Testis (tissue), 5 donors: ENCODE measurements around the gene CXorf51B. TPM values are rescaled to one million over a fixed set of nuclear protein-coding genes. Genes with fewer than 3 reads are reported as not detected.
"Not testable (repeated sequence)": the region's sequence is repeated elsewhere in the genome, so short reads cannot be mapped to it uniquely, and the experiment has no call there.

Experiments
- DNase-seq: peaks from one replicate; pipeline ENCODE4 v3.0.0-alpha.2; 2019
- H3K27ac ChIP-seq, 2 donors: fragments of 200-600 bp; sonication (generic); one replicate each; pipeline ENCODE4 v1.5.1; 2019
- H3K27me3 ChIP-seq: fragments of 200-600 bp; sonication (generic); one replicate; pipeline ENCODE4 v1.5.1; 2019
- H3K36me3 ChIP-seq: fragments of 200-600 bp; sonication (generic); one replicate; pipeline ENCODE4 v1.5.1; 2017; ENCODE audit warnings: low read depth; ENCODE audit errors: missing control alignments
- H3K4me1 ChIP-seq: fragments of 200-600 bp; sonication (generic); one replicate; pipeline ENCODE4 v1.5.1; 2019
- H3K4me3 ChIP-seq, 2 donors: fragments of 200-600 bp; sonication (generic); one replicate each; pipeline ENCODE4 v1.5.1; 2017 to 2019
- H3K9me3 ChIP-seq: fragments of 200-600 bp; sonication (generic); one replicate; pipeline ENCODE4 v1.5.1; 2017
- POLR2A ChIP-seq: fragments of 450-650 bp; IDR thresholded peaks from one replicate; pipeline ENCODE4 v1.6.1; 2017; ENCODE audit warnings: antibody characterized with exemption, mild to moderate bottlenecking, moderate library complexity
- WGBS, 2 donors: methylation state at CpG; one replicate each; pipeline ENCODE4 v1.1.5; 2018; 5-methylcytosine and 5-hydroxymethylcytosine counted together
- intact Hi-C: fragments of 100-400 bp; cut with DNase I; formaldehyde crosslinking; loops from one replicate; pipeline ENCODE4 v1.15.1; 2023; ENCODE audit warnings: low total_unique reads
- long read RNA-seq, 2 donors: transcript quantifications; one replicate each; lab custom pipeline, GENCODE V29; 2026
- polyA plus RNA-seq: library from polyadenylated mRNA; stranded (reverse); fragments of 350-450 nt; fragmentation: Illumina TruSeq; extraction: RNeasy Lipid Tissue Mini Kit (QIAGEN cat#74804); gene quantifications from one replicate; pipeline ENCODE4 v1.2.3, GENCODE V29; 2014; ENCODE audit warnings: low read depth, low replicate concordance; ENCODE audit not compliant: insufficient read depth
- total RNA-seq, 2 donors: library from RNA; depleted of rRNA; stranded (reverse); fragments of >200 nt; gene quantifications; one replicate each; pipeline ENCODE4 v1.2.3, GENCODE V29; 2016
- TF ChIP-seq, protein P1 (sequence below), 3 experiments: fragments of 450-650 bp in 2 of 3; fragments of 200-600 bp in 1 of 3; sonication (generic) in 1 of 3; IDR thresholded peaks; one replicate each; pipeline ENCODE4 v1.5.1; 2016 to 2019; ENCODE audit warnings: antibody characterized with exemption in 3 of 3, mild to moderate bottlenecking in 2 of 3, moderate library complexity in 1 of 3

The CXorf51B gene
- 10 to 100 TPM; 71.6 to 91.3 TPM for total RNA-seq
- 100 TPM for polyA plus RNA-seq
- long read RNA-seq, donor 1, result 0 reads
- long read RNA-seq, donor 2, result 0 reads

DNA sequence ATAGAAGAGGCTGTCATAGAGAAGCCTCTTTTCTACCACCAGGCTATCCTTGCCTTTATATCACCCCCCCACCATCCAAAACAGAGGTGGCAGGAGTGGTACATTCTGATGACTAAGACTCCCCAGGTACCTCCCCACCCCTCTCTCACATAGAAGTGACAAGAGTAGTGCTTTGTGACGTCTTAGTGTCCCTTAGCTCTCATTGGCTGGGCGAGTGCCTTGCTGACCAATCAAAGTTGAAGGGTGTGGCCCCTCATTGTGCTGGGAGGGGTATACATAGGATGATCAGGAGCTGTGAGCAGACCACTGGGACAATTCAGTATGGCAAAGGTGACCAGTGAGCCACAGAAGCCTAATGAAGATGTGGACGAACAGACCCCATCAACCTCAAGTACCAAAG lies at the start of gene CXorf51B:
CXorf51B (plus strand) TSS at position 301 of the 400 bp plus-strand sequence; CDS start at position 322, 21 bp downstream.
- no CpG with 5 or more reads among the region's 3 CpGs for WGBS, 2 donors
- DNase-seq, H3K9me3 ChIP-seq, H3K27me3 ChIP-seq, H3K36me3 ChIP-seq, intact Hi-C loops, H3K27ac ChIP-seq, H3K4me3 ChIP-seq, H3K4me1 ChIP-seq: not testable (repeated sequence)

DNA sequence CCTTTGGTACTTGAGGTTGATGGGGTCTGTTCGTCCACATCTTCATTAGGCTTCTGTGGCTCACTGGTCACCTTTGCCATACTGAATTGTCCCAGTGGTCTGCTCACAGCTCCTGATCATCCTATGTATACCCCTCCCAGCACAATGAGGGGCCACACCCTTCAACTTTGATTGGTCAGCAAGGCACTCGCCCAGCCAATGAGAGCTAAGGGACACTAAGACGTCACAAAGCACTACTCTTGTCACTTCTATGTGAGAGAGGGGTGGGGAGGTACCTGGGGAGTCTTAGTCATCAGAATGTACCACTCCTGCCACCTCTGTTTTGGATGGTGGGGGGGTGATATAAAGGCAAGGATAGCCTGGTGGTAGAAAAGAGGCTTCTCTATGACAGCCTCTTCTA lies 5.1 kb downstream of the CXorf51B start, which contains the start of gene CXorf51A:
CXorf51A (minus strand) TSS at position 101 of the 400 bp plus-strand sequence; CDS start at position 80, 21 bp downstream.
- H3K36me3 ChIP-seq, H3K4me3 ChIP-seq, H3K27ac ChIP-seq, H3K27me3 ChIP-seq, H3K9me3 ChIP-seq, DNase-seq, H3K4me1 ChIP-seq, intact Hi-C loops: not testable (repeated sequence)
- WGBS, 2 donors, result no CpG with 5 or more reads among the region's 3 CpGs

DNA sequence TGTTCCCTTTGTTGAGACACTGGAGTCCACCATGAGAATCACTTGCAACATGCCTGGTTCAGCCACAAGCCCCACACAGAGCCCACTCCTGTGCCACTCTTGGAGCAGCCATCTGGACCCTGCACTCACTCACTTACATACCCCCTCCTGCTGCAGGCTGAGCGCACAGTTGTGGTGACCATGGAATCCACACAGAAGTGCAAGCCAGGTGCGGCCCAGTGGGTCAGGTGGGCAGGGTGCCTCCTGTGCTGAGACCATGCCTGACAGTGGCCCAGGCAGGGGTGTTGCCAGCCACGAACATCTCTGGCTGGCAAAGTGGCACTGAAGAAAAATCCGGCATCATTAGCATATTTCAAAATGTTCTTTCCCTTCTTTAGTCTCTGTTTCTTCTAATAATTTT lies 22.4 kb downstream of the CXorf51B start:
- Histone ChIP-seq H3K4me3 (no peak overlapping the region), H3K9me3 (no peaks in the 10 kb centered on the region), H3K4me1 (no peaks in the 10 kb centered on the region), H3K27me3 (no peaks in the 10 kb centered on the region), H3K27ac (no peak overlapping the region), H3K36me3 (no peaks in the 10 kb centered on the region)
- intact Hi-C loops, result no loop called here
- 91 to 100% methylated on average over 2 to 4 of the region's 4 CpGs for WGBS, 2 donors
- DNase-seq, result no peak
- no peak for TF ChIP-seq POLR2A
- TF ChIP-seq, protein P1, sequence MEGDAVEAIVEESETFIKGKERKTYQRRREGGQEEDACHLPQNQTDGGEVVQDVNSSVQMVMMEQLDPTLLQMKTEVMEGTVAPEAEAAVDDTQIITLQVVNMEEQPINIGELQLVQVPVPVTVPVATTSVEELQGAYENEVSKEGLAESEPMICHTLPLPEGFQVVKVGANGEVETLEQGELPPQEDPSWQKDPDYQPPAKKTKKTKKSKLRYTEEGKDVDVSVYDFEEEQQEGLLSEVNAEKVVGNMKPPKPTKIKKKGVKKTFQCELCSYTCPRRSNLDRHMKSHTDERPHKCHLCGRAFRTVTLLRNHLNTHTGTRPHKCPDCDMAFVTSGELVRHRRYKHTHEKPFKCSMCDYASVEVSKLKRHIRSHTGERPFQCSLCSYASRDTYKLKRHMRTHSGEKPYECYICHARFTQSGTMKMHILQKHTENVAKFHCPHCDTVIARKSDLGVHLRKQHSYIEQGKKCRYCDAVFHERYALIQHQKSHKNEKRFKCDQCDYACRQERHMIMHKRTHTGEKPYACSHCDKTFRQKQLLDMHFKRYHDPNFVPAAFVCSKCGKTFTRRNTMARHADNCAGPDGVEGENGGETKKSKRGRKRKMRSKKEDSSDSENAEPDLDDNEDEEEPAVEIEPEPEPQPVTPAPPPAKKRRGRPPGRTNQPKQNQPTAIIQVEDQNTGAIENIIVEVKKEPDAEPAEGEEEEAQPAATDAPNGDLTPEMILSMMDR (IDR thresholded peaks at IDR 0.05), result no peak

DNA sequence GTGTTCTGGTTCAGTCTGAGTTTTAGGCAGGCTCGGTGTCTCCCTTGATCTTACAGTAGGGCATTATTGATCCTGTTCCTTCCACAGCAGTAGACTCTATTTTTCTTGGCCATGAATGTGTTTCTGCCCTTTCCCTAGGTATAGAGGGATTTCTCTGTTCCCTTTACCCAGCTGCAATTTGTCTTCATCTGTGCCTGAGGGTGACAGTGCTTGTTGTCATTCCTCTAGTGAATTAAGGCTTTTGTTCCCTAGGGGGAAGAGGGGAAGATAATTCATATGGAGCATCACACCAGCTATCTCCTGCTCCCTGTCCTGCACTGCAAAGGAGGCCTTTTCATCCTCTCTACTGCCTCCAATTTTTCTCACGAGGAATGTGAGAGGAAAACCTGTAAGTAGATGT lies 44.7 kb downstream of the CXorf51B start:
- intact Hi-C loops, result no loop called here
- H3K4me3 ChIP-seq, result no peak overlapping the region
- DNase-seq, result no peak
- WGBS, 2 donors, result 78 to 89% methylated on average over 2 of the region's 2 CpGs
- H3K4me1 ChIP-seq, result no peaks in the 10 kb centered on the region
- no peaks in the 10 kb centered on the region for H3K27me3 ChIP-seq
- H3K27ac ChIP-seq, result no peak overlapping the region
- no peaks in the 10 kb centered on the region for H3K36me3 ChIP-seq
- TF ChIP-seq, protein P1 (IDR thresholded peaks at IDR 0.05), result no peak
- TF ChIP-seq POLR2A, result no peak
- no peaks in the 10 kb centered on the region for H3K9me3 ChIP-seq

Other genes starting within 250 kb of the CXorf51B start
- 10 to 100 TPM in 1 of 2 donors, not detected in 1; 21.1 TPM for gene CXorf51A, start 5.0 kb downstream of the CXorf51B start, total RNA-seq
- gene CXorf51A, start 5.0 kb downstream of the CXorf51B start, polyA plus RNA-seq, result 9.0 TPM